OCI-LY7 (cell line): ENCODE measurements around the gene PPM1N. TPM values are rescaled to one million over a fixed set of nuclear protein-coding genes. Genes with fewer than 3 reads are reported as not detected.

ENCODE experiments used
- BruUV-seq: library from RNA; stranded (reverse); fragments of 400-500 nt; replicated peaks from 2 replicates; lab custom pipeline; 2021; lab: Mats Ljungman, UMichigan
- CTCF ChIA-PET: fragments of 300-600 bp; sonication (Branson Sonifier 250); formaldehyde crosslinking; loops from one replicate; lab custom pipeline; 2022; ENCODE audit warnings: antibody characterized with exemption; ENCODE audit not compliant: unreplicated experiment; lab: Charles Lee
- POLR2A ChIA-PET: fragments of 300-600 bp; sonication (Branson Sonifier 250); formaldehyde crosslinking; loops from one replicate; lab custom pipeline; 2022; ENCODE audit warnings: antibody characterized with exemption; lab: Charles Lee
- DNase-seq: peaks from one replicate; pipeline ENCODE4 v3.0.0-alpha.2; 2015; ENCODE audit warnings: low spot score
- H2AFZ ChIP-seq: fragments of 200-600 bp; sonication (generic), shearing (Covaris generic); 2 replicates; pipeline ENCODE4 v1.6.1; 2014; ENCODE audit warnings: mild to moderate bottlenecking, antibody characterized with exemption, low read length, moderate library complexity
- H3K27ac ChIP-seq: fragments of 200-600 bp; sonication (generic); 2 replicates; pipeline ENCODE4 v1.5.1; 2014; ENCODE audit warnings: mixed run types, low read depth, mild to moderate bottlenecking, moderate library complexity, low read length, inconsistent platforms; ENCODE audit not compliant: poor library complexity, severe bottlenecking
- H3K36me3 ChIP-seq: fragments of 200-600 bp; sonication (generic); 2 replicates; pipeline ENCODE4 v1.6.1; 2014; ENCODE audit warnings: mild to moderate bottlenecking, antibody characterized with exemption, low read length, moderate library complexity, mixed read lengths; ENCODE audit not compliant: insufficient read depth
- H3K4me1 ChIP-seq: fragments of 200-600 bp; sonication (generic); 2 replicates; pipeline ENCODE4 v1.5.1; 2014; ENCODE audit warnings: mild to moderate bottlenecking, low read length; ENCODE audit not compliant: insufficient read depth, poor library complexity, severe bottlenecking
- H3K4me2 ChIP-seq: fragments of 200-600 bp; sonication (generic); 2 replicates; pipeline ENCODE4 v1.6.1; 2014; ENCODE audit warnings: mild to moderate bottlenecking, low read length
- H3K4me3 ChIP-seq: fragments of 200-600 bp; sonication (generic); 2 replicates; pipeline ENCODE4 v1.5.1; 2014; ENCODE audit warnings: mild to moderate bottlenecking, low read depth, low read length; ENCODE audit not compliant: poor library complexity, severe bottlenecking
- H3K79me2 ChIP-seq: fragments of 200-600 bp; sonication (generic); 2 replicates; pipeline ENCODE4 v1.6.1; 2016; ENCODE audit warnings: low read depth, mild to moderate bottlenecking, low read length, moderate library complexity, mixed read lengths; ENCODE audit not compliant: insufficient read depth
- H3K9me2 ChIP-seq: fragments of 200-600 bp; sonication (generic); 2 replicates; pipeline ENCODE4 v1.6.1; 2016; ENCODE audit warnings: mild to moderate bottlenecking, low read length, mixed read lengths; ENCODE audit not compliant: insufficient read depth
- H3K9me3 ChIP-seq: fragments of 200-600 bp; sonication (generic); 2 replicates; pipeline ENCODE4 v1.6.1; 2014; ENCODE audit warnings: mild to moderate bottlenecking, mixed run types, low read length, mixed read lengths
- H4K20me1 ChIP-seq: fragments of 200-600 bp; sonication (generic); 2 replicates; pipeline ENCODE4 v1.6.1; 2014; ENCODE audit warnings: mild to moderate bottlenecking, antibody characterized with exemption, low read length, moderate library complexity, mixed read lengths; ENCODE audit not compliant: insufficient read depth
- EZH2phosphoT487 ChIP-seq: fragments of 200-600 bp; sonication (generic); IDR thresholded peaks from 2 replicates; pipeline ENCODE4 v1.6.1; 2018; ENCODE audit warnings: low read depth, borderline replicate concordance, mild to moderate bottlenecking, mixed run types, antibody characterized with exemption, low read length, moderate library complexity, mixed read lengths
- intact Hi-C: fragments of 100-400 bp; cut with micrococcal nuclease; formaldehyde crosslinking; loops from one replicate; pipeline ENCODE4 v1.10.0; 2022; ENCODE audit not compliant: unreplicated experiment
- total RNA-seq, 2 experiments: library from RNA; depleted of rRNA in 1 of 2; stranded (reverse); fragments of >200 nt in 1 of 2; shearing (Covaris generic) in 1 of 2; gene quantifications; 2 replicates each; pipeline ENCODE4 v1.2.3, GENCODE V29; 2014 to 2022
- TF ChIP-seq, protein P1 (sequence below): fragments of 200-600 bp; sonication (generic); conservative IDR thresholded peaks from 2 replicates; pipeline ENCODE4 v1.5.1; 2014; ENCODE audit warnings: mild to moderate bottlenecking, antibody characterized with exemption, low read length, moderate library complexity, mixed read lengths

The PPM1N gene
- total RNA-seq, 2 experiments from 2014 or later: 1.6 to 2.8 TPM

DNA sequence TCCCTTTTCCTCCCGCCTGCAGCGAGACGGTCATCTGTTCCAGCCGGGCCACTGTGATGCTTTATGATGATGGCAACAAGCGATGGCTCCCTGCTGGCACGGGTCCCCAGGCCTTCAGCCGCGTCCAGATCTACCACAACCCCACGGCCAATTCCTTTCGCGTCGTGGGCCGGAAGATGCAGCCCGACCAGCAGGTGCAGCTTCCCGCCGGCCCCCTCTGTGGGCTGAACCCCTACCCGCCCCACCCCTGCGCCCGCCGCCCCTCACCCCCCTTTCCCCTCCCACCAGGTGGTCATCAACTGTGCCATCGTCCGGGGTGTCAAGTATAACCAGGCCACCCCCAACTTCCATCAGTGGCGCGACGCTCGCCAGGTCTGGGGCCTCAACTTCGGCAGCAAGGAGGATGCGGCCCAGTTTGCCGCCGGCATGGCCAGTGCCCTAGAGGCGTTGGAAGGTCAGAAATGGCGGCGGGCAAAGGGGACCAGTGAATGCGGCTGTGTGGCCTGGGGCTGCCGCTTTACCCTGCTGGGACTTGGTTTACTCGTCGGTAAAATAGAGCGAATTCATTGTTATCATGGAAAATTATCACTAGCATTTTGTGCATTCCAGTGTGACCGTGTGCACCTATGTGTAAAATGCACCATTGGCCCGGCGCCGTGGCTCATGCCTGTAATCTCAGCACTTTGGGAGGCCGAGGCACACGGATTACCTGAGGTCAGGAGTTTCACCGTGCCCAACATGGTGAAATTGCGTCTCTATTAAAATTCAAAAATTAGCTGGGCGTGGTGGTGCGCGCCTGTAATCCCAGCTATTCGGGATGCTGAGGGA lies 19.6 kb downstream of the PPM1N start:
- peaks cover 13% of the 10 kb centered on the region for H4K20me1 ChIP-seq
- TF ChIP-seq, protein P1, sequence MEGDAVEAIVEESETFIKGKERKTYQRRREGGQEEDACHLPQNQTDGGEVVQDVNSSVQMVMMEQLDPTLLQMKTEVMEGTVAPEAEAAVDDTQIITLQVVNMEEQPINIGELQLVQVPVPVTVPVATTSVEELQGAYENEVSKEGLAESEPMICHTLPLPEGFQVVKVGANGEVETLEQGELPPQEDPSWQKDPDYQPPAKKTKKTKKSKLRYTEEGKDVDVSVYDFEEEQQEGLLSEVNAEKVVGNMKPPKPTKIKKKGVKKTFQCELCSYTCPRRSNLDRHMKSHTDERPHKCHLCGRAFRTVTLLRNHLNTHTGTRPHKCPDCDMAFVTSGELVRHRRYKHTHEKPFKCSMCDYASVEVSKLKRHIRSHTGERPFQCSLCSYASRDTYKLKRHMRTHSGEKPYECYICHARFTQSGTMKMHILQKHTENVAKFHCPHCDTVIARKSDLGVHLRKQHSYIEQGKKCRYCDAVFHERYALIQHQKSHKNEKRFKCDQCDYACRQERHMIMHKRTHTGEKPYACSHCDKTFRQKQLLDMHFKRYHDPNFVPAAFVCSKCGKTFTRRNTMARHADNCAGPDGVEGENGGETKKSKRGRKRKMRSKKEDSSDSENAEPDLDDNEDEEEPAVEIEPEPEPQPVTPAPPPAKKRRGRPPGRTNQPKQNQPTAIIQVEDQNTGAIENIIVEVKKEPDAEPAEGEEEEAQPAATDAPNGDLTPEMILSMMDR: no peak
- TF ChIP-seq EZH2phosphoT487: no peak
- no peaks in the 10 kb centered on the region for H3K9me2 ChIP-seq
- no TSS peak for BruUV-seq
- no peak overlapping the region for H3K27ac ChIP-seq
- no peak overlapping the region for H3K4me2 ChIP-seq
- H3K36me3 ChIP-seq: peaks cover 18% of the 10 kb centered on the region
- H3K9me3 ChIP-seq: no peaks in the 10 kb centered on the region
- no peak overlapping the region for H2AFZ ChIP-seq
- DNase-seq: no peak
- peaks cover 22% of the 10 kb centered on the region for H3K4me1 ChIP-seq
- no peaks in the 10 kb centered on the region; the same call in 1 of the 2 replicates for H3K79me2 ChIP-seq
- POLR2A ChIA-PET: no interaction called here
- CTCF ChIA-PET: no interaction called here
- intact Hi-C loops: no loop called here
- H3K4me3 ChIP-seq: no peak overlapping the region

DNA sequence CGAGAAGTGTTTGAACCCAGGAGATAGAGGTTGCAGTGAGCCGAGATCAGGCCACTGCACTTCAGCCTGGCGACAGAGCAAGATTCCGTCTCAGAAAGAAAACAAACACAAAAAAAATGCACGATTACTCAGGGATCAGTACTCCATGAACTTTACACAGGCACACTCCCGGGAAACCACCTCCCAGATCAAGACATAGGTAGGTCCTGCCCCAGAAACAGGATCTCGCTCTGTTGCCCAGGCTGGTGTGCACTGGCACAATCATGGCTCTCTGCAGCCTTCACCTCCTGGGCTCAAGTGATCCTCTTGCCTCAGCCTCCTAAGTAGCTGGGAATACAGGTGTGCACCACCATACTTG lies 20.2 kb downstream of the PPM1N start:
- Histone ChIP-seq H3K9me2 (no peaks in the 10 kb centered on the region), H3K79me2 (no peaks in the 10 kb centered on the region; the same call in 1 of the 2 replicates)

More for the DNA sequence above, 20.2 kb downstream of the PPM1N start:
- Histone ChIP-seq H2AFZ (no peak overlapping the region), H3K36me3 (peaks cover 20% of the 10 kb centered on the region), H4K20me1 (peaks cover 10% of the 10 kb centered on the region; the same call in 1 of the 2 replicates), H3K4me2 (no peak overlapping the region), H3K4me1 (peaks cover 24% of the 10 kb centered on the region), H3K9me3 (no peaks in the 10 kb centered on the region), H3K4me3 (no peak overlapping the region), H3K27ac (no peak overlapping the region)
- intact Hi-C loops: no loop called here
- DNase-seq: no peak
- no peak for TF ChIP-seq EZH2phosphoT487
- TF ChIP-seq, protein P1: no peak
- BruUV-seq: no TSS peak
- CTCF ChIA-PET: no interaction called here
- POLR2A ChIA-PET: no interaction called here
